Measurements from ENCODE around the gene C19orf81.

DNA sequence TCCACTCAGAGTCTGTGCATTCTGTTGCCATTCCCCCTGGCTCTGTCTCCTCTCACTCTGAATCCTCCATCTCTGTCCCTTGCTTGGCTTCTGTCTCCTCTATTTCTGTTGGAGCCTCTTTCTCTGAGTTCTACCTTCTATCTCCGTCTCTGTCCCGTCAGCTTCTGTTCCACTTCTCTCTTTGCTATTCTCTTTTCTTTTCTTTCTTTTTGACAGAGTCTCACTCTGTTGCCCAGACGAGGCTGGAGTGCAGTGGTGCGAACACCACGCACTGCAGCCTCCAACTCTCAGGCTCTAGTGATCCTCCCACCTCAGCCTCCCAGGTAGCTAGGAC, 47.2 kb upstream of the C19orf81 start:
- TF ChIP-seq POLR2A (IDR thresholded peaks at IDR 0.05; ENCODE audit: low read depth, low read length) (no peak), POLR2AphosphoS5 (IDR thresholded peaks at IDR 0.05; ENCODE audit: insufficient read depth, low read depth, low read length) (no peak), JUN (IDR thresholded peaks at IDR 0.05; ENCODE audit: borderline replicate concordance, insufficient read depth, insufficient read length, low read depth) (no peak)
- TF ChIP-seq, protein P1, sequence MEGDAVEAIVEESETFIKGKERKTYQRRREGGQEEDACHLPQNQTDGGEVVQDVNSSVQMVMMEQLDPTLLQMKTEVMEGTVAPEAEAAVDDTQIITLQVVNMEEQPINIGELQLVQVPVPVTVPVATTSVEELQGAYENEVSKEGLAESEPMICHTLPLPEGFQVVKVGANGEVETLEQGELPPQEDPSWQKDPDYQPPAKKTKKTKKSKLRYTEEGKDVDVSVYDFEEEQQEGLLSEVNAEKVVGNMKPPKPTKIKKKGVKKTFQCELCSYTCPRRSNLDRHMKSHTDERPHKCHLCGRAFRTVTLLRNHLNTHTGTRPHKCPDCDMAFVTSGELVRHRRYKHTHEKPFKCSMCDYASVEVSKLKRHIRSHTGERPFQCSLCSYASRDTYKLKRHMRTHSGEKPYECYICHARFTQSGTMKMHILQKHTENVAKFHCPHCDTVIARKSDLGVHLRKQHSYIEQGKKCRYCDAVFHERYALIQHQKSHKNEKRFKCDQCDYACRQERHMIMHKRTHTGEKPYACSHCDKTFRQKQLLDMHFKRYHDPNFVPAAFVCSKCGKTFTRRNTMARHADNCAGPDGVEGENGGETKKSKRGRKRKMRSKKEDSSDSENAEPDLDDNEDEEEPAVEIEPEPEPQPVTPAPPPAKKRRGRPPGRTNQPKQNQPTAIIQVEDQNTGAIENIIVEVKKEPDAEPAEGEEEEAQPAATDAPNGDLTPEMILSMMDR (IDR thresholded peaks at IDR 0.05; ENCODE audit: extremely low read depth in 1 of 2, insufficient read depth in 1 of 2, low read depth in 1 of 2, low read length in 2 of 2) = no peak
- TF ChIP-seq, protein P2, sequence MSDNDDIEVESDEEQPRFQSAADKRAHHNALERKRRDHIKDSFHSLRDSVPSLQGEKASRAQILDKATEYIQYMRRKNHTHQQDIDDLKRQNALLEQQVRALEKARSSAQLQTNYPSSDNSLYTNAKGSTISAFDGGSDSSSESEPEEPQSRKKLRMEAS (IDR thresholded peaks at IDR 0.05; ENCODE audit: insufficient read depth, insufficient read length) = no peak

Measured in endothelial cell of umbilical vein (primary cell).